GM19035 (cell line): ENCODE results near the gene ZFR2.

ENCODE experiments used
- ATAC-seq: cut with Tn5 transposase; IDR thresholded peaks from one replicate; pipeline ENCODE4 v1.9.1; 2021; ENCODE audit not compliant: unreplicated experiment

Gene ZFR2

DNA sequence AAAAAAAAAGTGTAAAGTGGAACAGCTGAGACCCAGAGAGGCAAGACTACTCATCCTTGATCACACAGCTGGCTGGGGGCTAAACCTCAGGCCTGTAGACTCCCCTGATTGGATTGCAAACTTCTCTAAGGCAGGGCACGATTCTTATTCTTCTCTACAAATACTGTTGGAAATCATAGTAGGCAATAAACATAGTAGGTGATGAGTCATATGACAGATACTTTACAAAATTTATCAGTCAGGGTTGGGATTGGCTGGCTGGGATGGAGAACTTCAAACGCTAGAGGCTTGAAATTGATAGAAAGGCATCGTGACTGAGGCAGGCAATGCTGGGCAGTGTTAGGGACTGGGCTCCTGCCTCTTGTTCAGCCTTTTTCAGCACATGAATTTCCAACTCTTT is 76.7 kb downstream of the ZFR2 start:
- ATAC-seq = no peak

DNA sequence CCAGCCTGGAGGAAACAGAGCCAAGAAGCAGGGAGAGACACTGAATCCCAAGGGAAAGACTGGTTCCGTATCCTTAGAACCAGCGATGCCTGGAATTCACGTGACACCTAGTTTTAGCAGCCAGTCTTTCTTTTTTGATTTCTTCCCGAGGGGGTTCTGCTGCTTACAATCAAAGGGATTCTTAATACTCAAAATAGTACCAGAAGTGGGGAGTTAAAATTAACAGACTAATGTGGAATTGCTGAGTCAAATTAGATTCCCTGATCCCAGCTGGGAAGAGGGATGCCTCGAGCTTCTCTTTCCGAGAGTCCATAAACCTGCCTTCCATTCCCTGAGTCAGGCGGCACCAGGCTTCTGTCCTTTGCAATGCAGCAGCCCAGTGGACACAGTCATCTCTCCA is 77.9 kb downstream of the ZFR2 start:
- no peak for ATAC-seq

DNA sequence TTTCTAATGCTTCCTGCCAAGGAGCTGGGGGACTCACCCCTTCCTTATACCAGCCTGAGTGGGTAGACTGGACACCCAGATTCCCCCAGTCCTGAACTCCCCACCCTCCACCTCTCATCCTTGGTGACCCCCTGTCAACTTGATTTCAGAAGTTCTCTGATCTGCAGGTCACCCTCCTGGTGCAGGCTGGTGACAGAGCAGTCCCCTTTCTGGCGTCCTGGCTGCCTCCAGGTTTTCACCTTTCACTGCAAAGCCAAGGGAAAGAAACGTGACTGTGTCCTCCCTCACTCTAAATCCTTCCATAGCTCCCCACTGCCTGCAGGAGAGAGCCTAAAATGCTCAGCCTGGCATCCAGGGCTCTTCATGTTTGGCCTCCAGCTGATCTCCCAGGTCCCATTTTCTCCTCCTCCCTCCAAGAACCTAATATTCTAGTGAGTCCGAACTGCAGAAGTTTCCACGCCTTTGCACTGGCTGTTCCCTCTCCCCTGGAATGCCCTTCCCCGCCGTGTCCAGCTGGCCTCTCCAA is 78.6 kb downstream of the ZFR2 start:
- no peak for ATAC-seq

DNA sequence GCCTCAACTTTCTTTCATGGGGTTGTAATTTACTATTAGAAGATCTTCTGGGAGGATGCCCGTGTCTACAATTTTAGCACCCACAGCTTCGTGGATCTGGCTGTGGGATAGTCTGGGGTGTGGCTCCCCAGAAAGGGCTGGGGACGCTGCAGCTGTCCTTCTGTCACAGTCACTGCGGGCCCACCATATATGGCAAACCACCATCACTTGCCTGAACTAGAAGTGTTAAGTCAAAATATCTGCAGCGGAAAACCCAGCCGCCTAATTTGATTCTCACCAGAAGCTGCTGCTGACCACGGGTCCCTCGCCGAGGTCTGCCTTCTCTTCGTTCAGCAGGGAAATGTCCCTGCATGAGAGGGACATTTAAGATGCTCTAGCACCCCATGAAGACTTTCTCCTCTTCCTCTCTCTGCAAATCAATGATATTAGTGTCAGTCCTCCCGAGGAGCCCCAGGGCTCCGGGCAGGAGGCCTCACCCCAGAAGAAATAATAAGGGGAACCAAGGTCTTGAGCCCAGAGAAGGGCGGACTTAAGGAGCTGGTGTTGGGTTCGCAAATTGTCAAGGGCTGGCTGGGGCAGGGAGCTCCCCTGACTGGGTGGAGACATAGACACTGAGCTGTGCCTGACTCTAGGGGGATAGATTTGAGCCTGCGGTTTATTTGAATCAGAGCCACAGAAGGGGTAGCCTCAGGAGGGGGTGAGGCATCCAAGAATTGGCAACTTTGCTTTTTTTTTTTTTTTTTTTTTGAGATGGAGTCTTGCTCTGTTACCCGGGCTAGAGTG is 79.7 kb downstream of the ZFR2 start:
- no peak for ATAC-seq

DNA sequence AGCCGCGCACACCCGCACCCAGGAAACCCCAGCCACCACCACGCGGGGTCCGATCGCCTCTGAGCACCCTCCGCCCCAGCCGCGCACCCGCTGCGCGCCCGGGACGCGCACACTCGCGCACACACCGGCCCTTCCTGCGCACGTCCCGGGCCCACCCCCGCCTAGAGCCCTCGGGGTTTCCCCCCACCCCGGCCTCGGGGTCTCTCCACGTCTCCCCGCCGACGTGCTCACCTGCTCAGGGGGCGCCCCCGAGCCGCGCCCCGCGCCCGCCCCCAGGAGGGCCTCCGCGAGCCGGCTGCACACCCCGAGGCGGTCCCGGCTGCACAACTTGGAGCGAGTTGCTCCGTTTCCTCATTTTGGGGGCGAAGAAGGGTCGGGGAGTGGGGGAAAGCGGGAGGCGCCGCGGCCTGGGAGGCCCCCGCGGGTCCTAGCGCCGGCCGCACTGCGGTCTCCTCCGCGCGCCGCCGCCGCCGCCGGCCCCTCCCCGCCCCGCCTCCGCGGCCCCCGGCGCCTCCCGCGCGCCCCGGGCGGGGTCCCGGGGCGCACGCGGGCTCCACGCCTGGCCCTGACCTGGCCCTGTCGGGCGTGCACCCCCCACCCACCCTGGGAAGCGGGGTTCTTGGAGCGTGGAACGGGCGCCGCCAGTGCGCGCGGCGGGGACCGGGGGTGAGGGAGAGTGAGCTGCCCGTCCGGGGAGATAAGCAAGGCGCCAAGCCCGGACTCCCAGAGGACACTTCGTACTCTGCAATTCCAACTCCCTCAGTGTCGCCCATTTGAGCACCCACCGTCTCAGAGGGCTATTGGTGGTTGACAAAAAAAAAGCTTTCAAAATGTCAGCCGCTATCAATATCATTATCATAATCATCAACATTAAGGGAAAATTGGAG is 82.7 kb downstream of the ZFR2 start, which contains the start of gene MATK:
Gene MATK (minus strand): TSS at position 444 of the 887 bp plus-strand sequence. CDS start 1,246 bp downstream, outside the sequence.
- no peak for ATAC-seq

DNA sequence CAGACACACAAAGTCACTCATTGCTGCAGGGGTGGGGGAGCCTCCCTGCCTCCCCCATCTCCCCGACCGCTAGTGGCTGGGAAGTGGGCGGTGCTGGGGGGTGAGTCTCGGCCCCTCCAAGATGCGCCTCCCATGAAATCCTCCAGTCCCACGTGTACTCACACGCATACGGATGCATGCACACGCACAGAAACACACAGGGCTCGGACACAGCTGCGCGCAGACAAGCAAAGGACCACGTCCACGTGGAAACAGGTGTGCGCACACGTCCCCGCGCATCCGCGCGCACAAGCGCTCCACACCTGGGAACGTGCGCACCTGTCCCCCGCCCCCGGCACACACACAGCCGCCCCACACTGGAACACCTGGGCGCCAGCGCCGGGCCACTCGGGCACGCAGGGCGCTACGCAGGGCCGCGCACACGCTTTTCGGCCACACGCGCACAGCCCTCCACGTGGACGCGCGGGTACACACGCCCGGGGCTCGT is 83.3 kb downstream of the ZFR2 start:
- no peak for ATAC-seq

DNA sequence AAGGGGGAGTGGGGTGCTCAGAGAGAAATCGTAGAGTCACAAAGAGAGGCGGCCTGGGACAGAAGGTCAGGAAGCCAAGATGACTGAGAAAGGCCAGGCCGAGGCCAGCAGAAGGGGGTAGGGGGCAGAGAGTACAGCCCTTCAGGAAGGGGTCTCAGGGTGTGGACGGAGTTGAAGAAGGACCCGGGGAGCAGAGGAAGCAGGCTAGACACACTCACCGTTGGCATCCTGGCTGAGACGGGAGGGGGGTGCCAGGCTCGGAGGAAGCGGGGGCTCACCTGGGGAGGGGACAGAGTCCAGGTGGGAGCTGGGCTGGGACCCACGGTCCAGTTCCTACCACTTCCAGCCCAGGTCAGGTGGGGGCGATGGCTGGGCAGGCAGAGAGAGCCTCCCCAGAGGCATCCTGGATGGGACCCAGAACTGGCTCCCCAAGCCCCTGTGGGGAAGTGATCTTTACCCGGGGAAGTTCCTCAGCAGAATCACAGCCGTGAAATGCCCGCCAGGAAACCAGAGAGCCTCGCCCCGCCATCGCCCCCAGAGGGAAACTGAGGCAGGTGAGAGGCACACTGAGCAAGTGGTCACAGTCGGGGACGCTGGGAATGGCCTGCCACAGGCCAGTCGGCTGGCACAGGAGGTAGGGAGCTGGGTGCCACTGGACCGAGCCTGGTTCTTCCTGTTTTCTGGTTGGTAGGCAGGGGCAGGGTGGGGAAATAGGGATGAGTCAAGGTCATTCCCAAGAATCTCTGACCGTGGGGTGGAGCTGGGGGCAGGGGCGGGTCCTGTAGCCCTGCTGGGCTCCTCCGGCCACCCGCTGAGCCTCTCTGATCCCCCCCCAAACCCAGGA is 84.0 kb downstream of the ZFR2 start:
- ATAC-seq = no peak

DNA sequence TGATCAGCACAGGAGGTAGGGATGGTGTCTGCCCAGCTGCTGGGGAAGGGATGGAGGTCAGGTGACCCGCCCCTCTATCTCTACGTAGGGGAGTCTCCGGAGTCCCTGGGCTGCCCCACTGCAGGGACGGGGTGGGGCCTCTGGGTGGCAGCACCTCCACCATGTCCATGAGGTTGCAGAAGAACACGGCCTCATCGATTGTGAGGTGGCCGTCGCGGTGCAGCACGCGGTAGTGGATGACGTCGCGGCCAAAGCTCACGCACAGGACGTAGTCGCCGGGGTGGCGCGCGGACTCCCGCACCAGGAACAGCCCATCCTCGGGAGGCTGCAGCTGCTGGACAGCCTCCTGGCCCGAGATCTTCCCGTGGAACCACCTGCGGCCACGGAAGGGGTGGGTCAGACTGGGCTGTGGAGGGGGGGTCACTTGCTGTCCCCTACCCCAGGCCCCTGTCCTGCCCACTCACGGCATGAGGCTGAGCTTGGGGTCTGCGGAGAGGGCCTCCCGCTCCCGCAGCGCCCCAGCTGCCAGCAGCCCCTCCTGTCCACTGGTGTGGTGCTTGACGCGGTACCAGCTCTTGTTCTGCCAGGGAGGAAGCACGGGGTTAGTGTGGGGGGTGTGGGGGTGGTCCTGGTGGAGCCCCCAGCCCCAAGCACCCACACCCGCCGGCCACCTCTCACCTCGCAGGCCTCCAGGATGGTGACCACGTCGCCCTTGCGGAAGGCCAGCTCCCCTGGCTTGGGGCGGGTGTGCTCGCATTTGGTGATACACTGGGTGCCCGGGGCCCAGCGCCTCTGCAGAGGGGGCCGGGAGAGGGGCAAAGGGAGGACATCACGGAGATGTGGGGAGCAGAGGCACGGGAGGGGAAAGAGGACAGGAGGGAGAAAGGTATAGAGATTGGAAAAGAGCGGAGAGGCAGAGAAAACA is 84.9 kb downstream of the ZFR2 start:
- no peak for ATAC-seq

DNA sequence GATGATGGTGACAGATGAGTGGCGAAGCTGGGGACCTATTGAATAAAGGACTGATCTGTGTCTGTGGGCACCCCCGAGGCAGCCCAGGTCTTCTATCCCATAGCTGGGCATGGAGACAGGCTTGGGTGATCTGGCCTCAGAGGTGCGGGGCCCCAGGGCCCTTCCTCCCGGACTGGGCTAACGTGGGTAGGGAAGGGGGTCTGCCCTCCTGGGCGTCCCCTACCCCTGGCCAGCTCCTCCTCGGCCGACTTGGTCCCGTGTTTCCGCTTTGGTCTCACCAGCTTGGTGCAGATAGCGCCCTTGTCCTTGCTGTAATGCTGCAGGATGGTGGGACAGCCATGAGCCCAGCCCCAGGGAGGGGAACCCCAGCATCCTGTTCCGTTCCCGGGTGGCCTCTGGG is 85.9 kb downstream of the ZFR2 start:
- no peak for ATAC-seq

DNA sequence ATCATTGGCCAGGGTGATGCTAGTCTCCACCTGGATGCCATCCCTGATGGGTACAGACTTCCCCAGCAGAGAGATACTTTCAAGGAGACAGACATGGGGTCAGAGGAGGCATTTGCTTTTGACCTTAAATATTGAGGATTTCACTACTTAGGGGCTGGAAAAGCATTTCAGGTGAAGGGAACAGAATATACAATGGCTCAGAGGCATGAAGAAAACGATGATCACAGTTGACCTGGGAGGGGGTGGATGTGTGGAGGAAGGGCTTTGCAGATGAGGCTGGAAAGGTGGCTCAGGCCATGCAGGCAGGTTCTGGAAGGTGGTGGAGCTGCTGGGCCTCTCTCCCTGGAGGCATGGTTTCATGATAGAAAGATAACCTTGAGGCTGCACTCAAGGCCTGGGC is 86.5 kb downstream of the ZFR2 start:
- ATAC-seq = no peak

DNA sequence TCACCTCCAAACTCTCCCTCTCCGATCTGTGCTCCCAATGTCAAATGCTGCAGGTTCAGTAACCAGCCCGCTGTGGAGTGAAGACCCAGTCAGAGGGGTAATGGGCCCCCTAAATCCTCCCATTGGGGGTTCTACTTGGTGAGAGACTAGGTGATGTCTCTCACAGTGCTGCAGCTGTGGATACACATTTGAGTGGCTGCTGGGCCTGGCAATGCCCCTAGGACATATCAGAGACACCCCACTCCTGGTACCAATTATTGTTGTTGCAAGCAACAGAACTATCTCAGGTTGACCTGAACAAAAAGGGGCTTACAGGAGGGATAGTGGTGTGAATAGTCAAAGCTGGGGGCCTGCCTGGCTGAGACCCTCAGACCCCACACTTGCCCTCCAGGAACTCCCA is 87.2 kb downstream of the ZFR2 start:
- ATAC-seq = no peak

DNA sequence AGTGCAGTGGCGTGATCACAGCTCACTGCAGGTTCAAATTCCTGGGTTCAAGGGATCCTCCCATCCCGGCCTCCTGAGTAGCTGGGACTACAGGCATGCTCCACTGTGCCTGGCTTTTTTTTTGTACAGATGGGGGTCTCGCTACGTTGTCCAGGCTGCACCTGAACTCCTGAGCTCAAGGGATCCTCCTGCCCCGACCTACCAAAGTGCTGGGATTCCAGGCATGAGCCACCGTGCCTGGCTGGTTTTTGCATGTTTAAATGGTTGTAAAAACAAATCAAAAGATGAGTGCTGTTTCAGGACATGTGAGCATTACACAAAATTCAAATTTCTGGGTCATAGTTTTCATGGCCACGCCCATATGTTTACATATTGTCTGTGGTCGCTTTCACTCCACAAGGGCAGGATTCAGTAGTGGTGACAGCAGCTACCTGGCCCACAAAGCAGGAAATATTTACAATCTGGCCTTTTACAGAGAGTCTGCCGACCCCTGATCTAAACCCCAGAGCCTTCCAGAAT is 88.0 kb downstream of the ZFR2 start:
- no peak for ATAC-seq

DNA sequence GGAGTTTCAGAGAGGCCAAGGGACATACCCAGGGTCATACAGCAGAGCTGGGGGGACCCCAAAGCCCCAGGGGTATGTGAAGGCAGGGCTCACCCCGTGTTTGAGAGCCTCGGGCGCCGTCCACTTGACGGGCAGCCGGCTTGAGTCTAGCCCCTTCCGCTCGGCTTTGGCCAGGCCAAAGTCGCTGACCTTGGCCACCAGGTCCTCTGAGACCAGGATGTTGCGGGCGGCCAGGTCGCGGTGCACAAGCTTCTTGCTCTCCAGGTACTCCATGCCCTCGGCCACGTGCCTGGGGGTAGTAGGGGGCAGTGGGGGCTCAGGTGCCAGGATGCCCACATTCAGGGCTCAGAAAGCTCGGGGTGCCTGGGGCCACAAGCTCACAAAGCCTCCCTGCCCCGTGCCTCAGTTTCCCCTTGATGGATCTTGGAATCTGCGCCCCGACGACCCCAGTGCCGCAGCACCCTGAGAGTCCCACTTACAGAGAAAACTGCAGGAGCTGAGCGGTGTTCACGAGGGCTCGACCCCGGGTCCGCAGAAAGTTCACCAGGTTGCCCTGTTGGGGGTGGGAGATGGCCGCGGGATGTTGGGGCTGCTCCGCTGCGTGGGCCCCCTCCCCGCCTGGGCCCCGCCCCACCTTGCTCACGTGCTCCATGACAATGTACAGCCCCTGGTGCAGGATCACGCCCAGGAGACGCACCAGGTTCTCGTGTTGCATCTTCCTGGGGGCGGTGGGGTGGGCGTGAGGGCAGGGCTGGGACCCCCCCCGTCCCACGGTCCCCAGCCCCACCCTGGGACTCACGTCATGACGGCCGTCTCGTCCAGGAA is 89.7 kb downstream of the ZFR2 start:
- no peak for ATAC-seq

DNA sequence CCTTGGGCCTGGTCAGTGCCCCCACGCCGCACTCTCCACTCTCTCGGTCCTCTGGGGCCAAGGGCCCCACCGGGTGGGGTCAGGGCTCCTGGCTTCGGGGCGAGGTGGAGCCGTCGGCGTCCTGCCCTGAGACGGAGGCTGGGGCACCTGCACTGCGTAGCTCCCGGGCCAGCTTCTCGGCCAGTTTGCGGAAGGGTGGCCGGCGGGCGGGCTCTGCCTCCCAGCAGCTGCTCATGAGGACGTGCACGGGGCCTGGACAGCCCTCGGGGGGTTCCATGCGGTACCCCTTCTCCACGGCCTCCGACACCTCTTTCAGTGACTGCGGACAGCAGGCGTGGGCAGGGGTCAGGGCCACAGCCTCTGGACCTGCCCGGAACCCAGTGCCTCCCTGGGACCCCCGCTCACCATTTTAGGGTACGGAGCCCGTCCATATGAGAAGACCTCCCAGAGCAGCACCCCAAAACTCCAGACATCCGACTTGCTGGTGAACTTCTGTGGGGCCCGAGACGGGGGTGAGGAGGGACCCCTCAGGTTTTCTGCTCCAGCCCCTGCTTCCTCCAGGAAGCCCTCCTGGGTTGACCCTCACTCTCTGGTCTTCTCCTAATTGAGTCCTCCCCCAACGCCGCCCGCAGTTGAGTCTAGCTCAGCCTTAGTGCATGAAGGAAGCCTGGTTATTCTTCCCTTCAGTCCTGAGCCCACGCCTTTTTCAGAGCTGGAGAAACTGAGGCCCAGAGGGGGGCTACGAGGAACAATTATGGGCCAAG is 90.6 kb downstream of the ZFR2 start:
- ATAC-seq = no peak

DNA sequence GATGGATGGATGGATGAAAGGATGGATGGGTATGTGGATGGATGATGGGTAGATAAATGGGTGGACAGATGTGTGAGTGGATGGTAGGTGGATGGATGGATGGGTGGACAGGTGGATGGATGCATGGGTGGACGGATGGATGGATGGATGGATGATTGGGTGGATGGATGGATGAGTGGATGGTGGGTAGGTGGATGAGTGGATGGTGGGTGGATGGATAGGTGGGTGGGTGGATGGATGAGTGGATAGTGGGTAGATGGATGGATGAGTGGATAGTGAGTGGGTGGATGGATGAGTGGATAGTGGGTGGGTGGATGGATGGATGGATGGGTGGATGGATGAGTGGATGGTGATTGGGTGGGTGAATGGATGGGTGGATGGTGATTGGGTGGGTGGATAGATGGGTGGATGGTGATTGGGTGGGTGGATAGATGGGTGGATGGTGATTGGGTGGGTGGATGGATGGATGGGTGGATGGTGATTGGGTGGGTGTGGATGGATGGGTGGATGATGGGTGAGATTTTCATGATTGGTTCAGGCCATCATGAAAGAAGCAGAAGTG is 92.3 kb downstream of the ZFR2 start:
- no peak for ATAC-seq

DNA sequence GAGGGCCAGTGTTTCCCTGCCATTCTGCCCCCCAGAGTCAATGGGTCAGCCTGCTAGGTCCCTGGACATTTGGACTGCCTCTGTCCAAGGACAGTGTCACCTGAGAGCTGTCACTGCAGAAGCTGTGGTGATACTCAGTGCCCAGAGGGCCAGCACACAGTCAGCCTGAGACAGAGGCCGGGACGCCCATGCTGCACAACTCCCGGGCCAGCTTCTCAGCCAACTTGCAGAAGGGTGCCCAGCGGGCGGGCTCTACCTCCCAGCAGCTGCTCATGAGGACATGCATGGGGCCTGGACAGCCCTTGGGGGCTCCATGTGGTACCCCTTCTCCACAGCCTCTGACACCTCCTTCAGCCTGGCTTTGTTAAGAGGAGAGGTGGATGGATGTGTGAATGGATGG is 93.0 kb downstream of the ZFR2 start:
- no peak for ATAC-seq

DNA sequence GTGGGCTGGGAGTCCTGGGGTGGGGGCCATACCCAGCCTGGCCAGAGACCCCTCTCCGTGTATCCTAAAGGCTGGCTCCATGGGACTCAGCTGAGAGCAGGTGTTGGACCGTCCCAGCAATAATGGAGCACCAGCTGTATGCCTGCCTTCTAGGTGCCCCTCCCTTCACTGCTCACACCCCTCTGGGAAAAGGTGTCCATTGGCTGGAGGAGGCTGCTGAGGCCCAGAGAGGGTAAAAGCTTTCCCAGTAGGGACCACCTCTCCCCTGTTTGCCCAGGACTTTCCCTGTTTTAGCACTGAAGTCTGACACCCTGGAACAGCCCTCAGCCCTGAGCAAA is 93.5 kb downstream of the ZFR2 start:
- ATAC-seq = no peak
